H1 (cell line): ENCODE measurements around the gene SGSM1. TPM values are rescaled to one million over a fixed set of nuclear protein-coding genes. Genes with fewer than 3 reads are reported as not detected.

Experiments used
- CHD7 ChIP-seq: fragments of 300-600 bp; sonication (generic); IDR thresholded peaks from 2 replicates; pipeline ENCODE4 v1.7.1; 2012; ENCODE audit warnings: low read length, moderate library complexity, mild to moderate bottlenecking, inconsistent platforms; ENCODE audit not compliant: insufficient replicate concordance
- CTBP2 ChIP-seq: IDR thresholded peaks from 2 replicates; pipeline ENCODE4 v1.7.0; 2011; ENCODE audit warnings: borderline replicate concordance, mild to moderate bottlenecking, moderate library complexity, mixed read lengths, low read length; ENCODE audit not compliant: insufficient read depth, insufficient read length
- E2F6 ChIP-seq: IDR thresholded peaks from 2 replicates; pipeline ENCODE4 v1.6.1; 2012; ENCODE audit warnings: inconsistent platforms
- SAP30 ChIP-seq: fragments of 300-600 bp; sonication (generic); IDR thresholded peaks from 2 replicates; pipeline ENCODE4 v1.7.1; 2012; ENCODE audit warnings: low read length, moderate library complexity, mild to moderate bottlenecking, inconsistent platforms; ENCODE audit not compliant: insufficient read depth, insufficient replicate concordance
- TEAD4 ChIP-seq: IDR thresholded peaks from 2 replicates; pipeline ENCODE4 v1.6.1; 2012; ENCODE audit warnings: low read depth, low read length, inconsistent platforms, mixed read lengths
- polyA plus RNA-seq, 7 experiments: library from polyadenylated mRNA; depleted of rRNA in 3 of 7; stranded (reverse) in 5 of 7; unstranded in 2 of 7; fragments of >200 nt in 5 of 7; fragments of 200-250 nt in 2 of 7; gene quantifications; 1 replicate in 5 of 7; 2 replicates in 1 of 7; 4 replicates in 1 of 7; pipeline versions ENCODE4 v1.2.1 to v1.2.3, GENCODE V29; 2011 to 2013; ENCODE audit warnings: missing spikeins in 2 of 7, mixed read lengths in 2 of 7
- total RNA-seq: library from RNA; stranded (reverse); fragmentation: NEBNext Ultra II Directional; extraction: Animal tissue kit (Norgen Biotek cat#: 25700); gene quantifications from 2 replicates; pipeline ENCODE4 v1.2.1, GENCODE V29; 2021

Gene SGSM1
- total and polyA plus RNA-seq, 2 of the 8 experiments (the other 6 are each of a cell fraction or from before 2014, with no cell fraction given), result 2.8 to 5.2 TPM

GRCh38 chr22:24975125-24975640, 169.2 kb downstream of the SGSM1 start (continued):
- TF ChIP-seq CHD7 (no peak), TEAD4 (no peak), CTBP2 (no peak), SAP30 (no peak), E2F6 (no peak)
